NCI-H146 treated with DMSO at 0.1 percent for 48 hours (cell line): ENCODE results near the gene TSGA10.
A peak's percentile ranks its signal among the peaks of the same experiment; 100 is the strongest.
"Not testable (repeated sequence)": the region's sequence is repeated elsewhere in the genome, so short reads cannot be mapped to it uniquely, and the experiment has no call there.

Experiments used
- DNase-seq: peaks from one replicate; lab custom pipeline; 2025; ENCODE audit not compliant: unreplicated experiment; lab: John Stamatoyannopoulos, UW

TSGA10 gene, protein sequence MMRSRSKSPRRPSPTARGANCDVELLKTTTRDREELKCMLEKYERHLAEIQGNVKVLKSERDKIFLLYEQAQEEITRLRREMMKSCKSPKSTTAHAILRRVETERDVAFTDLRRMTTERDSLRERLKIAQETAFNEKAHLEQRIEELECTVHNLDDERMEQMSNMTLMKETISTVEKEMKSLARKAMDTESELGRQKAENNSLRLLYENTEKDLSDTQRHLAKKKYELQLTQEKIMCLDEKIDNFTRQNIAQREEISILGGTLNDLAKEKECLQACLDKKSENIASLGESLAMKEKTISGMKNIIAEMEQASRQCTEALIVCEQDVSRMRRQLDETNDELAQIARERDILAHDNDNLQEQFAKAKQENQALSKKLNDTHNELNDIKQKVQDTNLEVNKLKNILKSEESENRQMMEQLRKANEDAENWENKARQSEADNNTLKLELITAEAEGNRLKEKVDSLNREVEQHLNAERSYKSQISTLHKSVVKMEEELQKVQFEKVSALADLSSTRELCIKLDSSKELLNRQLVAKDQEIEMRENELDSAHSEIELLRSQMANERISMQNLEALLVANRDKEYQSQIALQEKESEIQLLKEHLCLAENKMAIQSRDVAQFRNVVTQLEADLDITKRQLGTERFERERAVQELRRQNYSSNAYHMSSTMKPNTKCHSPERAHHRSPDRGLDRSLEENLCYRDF

DNA sequence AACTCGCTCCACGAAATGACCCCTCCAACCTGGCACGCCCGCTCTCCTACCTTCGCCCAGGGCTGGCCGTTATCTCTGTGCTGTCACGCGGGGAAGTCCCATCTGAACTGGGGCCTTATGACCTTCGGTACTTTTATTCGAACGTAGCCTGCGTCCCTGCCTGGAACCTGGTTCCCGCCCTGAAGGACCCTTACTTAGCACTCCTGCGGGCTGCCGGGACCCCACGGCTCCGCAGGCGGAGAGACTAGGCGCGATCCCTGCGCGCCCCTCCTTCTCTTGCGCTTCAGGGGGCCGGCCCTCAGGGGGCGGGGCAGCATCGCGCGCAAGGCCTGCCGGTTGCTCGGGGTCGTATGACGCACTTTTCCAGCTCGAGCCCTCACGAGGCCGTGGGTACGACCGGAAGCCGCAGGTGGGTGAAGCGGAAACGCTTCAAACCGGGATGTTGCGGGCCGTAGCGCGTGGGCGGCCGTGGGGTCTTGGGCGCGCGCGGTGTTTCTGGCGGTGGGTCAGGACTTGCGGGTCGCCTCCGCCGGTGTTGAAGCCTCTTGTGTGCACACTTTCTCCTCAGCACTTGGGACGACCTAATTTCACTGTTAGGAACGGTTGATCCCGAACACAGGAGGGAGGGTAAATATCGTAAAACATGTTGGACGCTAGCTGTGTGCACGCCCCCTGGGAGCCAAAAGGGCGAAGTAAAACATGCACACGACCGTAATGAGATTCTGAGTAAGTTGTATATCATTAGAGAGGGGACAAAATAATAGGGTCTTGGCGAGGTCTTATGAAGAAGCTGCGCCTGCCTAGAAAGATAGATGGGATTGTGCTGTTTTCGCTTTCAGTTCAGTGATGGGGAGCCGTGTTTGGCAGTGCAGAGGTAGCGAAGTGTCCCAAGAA, at the start of gene TSGA10, which contains the start of gene LIPT1:
Gene TSGA10, minus strand, starts transcription at position 300 of the 894 bp plus-strand sequence. CDS start 45,503 bp downstream, outside the sequence.
Gene LIPT1, plus strand, starts transcription at position 325 of the 894 bp plus-strand sequence. CDS start 6,991 bp downstream, outside the sequence.
- peak; percentile 52 for DNase-seq

DNA sequence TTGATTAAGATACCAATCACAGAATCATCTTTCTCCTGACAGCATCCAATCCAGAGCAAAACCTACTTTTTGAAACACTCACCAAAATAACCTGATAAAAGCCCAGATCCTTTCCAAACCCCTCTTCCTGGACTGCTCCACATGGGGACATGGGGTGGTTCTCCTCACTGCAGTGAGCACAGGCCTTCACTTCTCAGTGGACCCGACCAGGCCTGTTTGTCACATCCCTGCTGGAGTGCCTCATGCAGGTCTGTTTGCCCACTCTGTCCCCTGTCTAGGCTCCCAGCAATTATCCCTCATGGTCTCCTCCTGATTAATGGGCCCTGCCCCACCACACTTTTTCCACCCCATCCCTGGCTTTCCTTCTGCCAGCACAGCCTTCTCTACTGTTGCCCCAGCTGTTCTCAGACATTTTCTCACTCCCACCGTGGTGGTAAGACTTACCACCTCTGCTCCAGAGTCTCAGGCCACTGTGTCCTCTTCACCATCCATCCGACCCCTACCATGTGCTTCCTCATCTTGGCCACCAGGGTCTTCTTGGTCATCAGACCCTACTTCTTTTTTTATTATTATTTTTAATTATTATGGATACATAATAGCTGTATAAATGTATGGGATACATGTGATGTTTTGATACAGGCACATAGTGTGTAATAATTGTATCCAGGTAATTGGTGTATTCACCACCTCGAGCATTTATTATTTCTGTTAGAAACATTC, 47.4 kb upstream of the TSGA10 start:
- DNase-seq: no peak

DNA sequence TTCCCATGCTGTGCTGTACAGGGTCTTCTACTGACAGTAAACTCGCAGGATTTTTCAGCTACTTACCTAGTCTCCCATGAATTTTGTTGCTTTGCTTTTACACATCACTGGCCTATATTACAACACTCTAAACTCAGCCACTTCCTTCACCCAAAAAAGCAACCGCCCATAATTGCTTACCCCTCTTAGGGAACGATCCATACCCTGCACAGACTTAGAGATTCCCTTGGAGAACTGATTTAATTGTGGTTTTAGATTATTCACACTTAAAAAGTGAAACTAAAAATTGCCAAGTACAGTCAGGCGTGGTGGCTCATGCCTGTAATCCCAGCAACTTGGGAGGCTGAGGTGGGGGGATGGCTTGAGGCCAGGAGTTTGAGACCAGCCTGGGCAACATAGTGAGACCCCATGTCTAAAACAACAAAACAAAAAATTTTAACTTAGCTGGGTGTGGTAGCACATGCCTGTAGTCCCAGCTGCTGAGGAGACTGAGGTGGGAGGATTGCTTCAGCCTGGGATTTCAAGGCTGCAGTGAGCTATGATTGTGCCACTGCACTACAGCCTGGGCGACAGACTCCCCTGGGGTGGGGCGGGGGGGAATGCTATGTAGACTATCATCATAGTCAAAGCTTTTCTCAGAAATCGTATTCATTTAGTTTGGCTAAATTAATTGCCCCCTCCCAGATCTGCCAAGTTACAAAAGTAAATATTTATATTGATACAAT, 45.5 kb upstream of the TSGA10 start:
- no peak for DNase-seq

DNA sequence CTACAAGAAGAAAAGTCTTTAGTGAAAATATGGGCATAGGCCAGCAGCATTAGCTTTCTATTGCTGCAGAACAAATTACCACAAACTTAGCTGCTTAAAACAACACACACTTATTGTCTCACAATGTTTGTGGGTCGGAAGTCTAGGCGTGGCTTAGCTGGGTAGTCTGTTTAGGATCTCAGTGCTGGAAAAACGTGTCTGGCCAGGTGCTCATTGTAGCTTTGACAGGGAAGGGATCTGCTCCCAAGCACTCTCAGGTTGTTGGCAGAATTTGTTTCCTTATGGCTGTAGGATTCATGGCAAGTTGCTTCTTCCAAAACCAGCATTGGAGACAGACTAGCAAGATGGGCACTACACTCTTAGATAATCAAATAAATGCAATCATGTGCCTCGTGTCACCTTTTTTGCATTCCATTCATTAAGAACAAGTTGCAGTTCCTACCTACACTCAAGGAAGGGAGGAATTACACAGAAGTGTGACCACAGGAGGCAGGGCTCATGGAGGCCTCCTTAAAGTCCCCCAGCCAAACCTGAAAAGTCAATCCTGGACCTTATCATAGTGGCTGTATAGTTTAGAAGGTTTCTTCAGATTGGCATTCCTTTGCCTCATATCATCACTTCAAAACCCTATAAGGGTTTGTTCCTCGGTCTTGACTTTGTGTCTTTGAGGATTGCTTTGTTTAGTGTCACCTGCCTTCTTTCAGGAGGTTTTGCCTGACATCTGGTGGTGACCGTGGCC, 43.5 kb upstream of the TSGA10 start:
- no peak for DNase-seq

GRCh38 chr2:99192364-99192763, 37.6 kb upstream of the TSGA10 start:
- not testable (repeated sequence) for DNase-seq

DNA sequence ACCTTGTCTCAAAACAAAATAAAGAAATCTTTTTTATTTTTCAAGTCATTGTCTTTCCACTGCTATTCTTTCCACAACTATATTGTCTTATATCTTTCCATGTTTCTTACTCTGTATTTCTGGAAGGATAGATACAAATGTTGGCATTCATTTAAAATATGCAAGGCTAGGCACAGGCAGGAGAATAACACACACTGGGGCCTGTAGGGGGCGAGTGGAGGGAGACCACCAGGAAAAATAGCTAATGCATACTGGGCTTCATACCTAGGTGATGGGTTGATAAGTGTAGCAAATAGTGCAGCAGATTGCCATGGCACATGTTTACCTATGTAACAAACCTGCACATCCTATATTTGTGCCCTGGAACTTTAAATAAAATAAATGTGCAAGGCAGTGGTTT, 35.8 kb upstream of the TSGA10 start:
- no peak for DNase-seq

- no peak for DNase-seq
Observed at GRCh38 chr2:99188357-99188756, 33.6 kb upstream of the TSGA10 start.

DNA sequence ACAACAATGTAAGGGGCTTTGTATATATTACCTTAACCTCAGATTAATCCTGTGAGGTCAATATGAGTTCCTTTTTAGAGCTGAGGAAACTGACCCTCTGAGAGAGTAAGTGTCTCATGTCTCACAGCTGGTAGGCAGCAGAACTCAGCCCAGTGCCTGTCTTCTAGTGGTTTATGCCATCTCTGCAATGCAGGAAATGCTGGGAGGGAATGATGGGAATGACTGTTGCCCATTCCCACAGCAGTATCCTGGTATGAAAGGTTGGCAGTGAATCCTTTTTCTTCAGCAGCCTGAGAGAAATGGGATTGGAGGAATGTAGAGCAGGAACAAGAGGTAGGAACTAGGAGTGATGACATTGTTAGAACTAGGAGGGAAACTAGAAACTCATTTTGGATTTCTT, 32.3 kb upstream of the TSGA10 start:
- no peak for DNase-seq

GRCh38 chr2:99184811-99185210, 30.1 kb upstream of the TSGA10 start:
- peak; percentile 11 for DNase-seq

- DNase-seq: no peak
Observed at GRCh38 chr2:99183025-99183424, 28.3 kb upstream of the TSGA10 start.

DNA sequence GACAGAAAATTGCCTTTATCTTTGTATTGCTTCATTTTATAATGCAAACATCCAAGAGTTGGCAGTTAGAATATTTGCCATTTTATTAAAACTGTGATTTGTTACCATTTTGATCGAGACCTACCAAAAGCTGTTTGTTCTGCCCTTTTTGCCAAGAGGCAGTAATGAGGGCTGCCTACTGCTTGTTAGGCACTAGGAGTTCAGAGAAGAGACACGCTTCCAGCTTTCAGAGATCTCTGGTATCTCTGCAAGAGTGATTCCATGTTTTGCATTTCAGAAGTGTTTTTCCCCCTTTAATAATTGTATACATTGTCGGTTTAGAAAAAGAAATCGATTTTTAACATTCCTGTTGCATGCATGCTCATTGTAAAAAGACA, 26.9 kb upstream of the TSGA10 start:
- DNase-seq: peak; percentile 3

DNA sequence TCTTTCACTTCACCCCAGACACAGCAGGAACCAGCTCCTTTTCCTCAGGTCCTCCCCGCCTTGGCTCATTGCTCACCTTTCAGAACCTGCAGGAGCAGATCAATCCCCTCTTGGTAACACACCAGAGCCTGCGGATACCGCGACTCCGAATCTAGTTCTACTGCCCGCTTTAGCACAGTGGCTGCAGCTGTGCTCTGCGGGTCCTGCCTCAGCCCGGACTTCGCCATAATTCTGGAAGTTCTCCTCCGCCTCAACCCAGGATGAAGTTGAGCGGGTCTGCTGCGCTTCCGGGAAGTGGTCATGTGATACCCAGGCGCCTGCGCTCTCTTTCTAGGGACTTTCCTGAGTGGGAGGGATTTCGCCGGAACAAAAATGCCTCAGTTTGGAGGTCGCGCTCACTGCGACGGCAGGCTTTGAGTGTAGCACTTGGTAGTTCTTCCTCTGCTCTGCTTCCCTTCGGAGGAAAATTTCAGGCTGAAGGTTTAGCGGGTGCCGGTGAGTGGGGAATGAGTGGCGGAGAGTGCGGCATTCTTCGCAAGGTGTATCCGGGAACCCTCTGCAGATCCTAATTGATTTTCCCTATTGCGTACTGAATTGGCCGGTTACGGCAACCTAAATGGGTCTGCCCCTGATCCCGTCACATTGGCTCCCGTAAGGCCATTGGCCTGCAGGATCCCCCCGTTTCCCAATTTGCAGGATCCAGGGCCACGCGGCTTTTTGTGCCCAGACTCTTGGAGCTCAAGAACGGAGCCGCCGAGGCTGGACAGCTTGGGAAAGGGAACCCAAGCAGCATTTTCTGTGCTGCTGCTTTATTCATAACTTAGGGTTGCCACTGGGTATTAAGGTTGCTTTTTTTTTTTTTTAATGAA, 26.2 kb upstream of the TSGA10 start, which contains the start of the genes MITD1 and MRPL30:
Gene MITD1, minus strand, starts transcription at position 304 of the 869 bp plus-strand sequence. Its CDS starts 77 bp downstream, at position 227.
Gene MRPL30, plus strand, starts transcription at position 430 of the 869 bp plus-strand sequence. CDS start 5,020 bp downstream, outside the sequence.
- DNase-seq: peak; percentile 94

GRCh38 chr2:99171377-99172140, 16.8 kb upstream of the TSGA10 start:
- no peak for DNase-seq

GRCh38 chr2:99169534-99169933, 14.8 kb upstream of the TSGA10 start:
- no peak for DNase-seq

DNA sequence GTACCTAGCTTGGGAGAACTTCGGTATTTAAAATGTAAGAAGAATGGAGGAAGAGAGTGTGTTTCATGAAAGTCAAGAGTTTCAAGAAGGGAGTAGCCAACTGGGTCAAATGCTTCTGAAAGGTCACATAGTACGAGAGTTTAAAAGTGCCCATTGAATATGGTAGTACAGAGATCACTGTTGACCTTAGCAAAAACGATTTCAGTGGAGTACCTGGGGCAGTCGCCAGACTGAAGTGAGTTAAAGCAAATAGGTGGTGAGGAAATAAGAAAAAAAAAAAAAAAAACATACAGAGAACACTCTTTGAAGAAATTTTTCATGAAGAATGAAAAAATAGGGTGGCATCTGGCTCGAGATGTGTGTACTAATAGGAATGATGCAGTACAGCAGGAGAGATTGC, 11.5 kb upstream of the TSGA10 start:
- DNase-seq: no peak

DNA sequence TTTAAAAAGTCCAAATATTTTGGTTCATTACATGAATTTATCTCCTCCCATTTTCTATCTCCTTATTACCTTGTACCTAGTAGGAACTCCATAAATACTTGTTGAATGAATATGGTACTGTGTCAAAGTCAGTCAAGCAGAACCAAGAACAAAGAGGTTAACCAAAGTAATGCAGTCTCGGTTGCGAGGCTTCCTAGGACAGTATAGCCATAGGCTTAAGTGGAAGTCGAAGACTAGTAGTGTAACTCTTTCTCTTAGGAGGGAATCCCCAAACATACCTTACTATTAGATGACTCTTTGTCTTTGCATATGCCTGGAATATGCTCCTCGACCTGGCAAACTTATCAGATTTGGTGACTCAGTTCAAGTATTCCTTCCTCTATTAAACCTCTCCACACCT, 4.9 kb upstream of the TSGA10 start:
- no peak for DNase-seq

DNA sequence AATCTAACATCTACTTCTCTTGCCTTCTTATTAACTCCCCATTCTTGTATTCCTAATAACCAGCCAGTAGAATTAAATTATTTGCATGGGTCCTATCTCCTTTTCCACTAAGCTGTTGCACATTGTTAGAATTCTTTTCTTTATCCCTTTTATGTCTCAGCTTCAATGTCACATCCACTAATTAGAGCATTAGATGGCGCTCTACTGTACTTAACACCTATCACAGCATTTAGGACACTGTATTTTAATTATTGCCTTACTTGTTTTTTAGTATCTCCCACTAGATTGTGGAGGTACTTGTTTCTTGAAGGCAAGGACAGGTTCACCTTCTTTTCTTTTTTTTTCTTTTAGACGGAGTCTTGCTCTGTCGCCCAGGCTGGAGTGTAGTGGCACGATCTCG, 3.9 kb upstream of the TSGA10 start:
- no peak for DNase-seq
